HG03108 (cell line): ENCODE data around the gene MGLL.
A peak's percentile ranks its signal among the peaks of the same experiment; 100 is the strongest.

Experiments used
- ATAC-seq: cut with Tn5 transposase; IDR thresholded peaks from one replicate; pipeline ENCODE4 v1.9.1; 2021; ENCODE audit warnings: moderate library complexity; ENCODE audit not compliant: unreplicated experiment

MGLL gene

DNA sequence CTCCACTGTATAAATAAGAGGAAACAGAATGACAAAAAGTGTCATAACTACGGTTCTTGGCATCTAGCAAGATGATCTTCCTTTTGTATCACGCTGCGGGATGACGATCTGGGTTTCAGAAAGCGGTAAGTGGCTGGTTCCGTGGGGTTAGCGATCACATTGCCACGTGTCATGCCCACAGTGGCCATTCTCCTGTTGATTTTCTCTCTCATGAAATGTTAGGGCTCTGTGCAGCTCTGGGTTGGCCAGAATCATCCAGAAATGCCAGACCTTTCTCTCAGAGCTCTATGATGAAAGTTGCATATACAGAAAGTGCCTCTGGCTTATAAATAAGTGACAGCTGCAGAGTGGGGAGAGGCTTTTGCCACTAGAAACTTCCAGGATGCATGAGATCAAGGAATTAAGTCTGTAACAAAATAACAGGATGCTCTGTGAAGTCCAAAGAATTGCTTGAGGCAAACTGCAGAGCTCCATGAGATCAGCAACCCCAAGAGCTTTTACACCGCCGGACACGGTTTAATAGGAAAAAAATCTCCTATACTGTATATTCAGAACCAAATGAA lies 78.0 kb downstream of the MGLL start:
- no peak for ATAC-seq

DNA sequence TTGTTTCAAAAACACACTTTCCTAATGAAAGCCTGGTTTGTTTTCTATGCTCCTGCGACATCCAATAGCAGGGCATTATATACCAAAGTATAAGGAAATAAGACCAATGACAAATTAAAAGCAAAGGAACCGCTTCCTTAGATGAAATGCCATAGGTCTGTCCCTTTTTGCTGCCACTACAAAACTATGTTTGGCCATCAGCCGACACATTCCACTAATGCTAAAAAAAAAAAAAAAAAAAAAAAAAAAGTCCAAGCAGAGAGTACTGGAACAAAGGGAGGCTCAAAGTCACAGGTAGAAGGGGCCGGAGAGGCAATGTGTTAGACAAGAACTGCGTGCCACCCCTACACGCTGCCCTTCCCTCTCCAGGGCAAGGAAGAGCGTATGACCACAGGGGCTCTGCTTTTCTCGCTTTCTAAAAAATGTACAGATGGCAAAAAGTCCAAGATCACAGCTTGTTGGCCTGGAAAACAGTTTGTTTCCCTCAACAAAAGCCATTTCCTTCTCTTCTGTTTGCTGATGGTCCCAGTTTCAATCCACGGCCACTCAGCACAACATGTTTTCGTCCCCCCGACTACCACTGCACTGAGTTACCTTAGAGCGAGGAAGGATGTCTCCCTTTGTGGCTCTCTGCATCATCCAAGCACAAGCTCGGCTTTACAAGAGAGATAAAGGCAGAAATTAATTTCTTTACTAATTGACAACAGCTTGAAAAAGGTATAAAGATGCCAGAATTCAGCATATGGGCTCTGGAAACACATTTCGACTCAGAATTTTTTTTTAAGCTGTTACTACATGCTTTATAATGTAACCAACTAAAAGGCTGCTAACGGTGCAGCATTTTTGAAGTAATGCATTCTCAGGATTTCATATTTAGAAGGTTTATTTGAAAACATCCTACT lies 78.7 kb downstream of the MGLL start:
- ATAC-seq, result no peak

DNA sequence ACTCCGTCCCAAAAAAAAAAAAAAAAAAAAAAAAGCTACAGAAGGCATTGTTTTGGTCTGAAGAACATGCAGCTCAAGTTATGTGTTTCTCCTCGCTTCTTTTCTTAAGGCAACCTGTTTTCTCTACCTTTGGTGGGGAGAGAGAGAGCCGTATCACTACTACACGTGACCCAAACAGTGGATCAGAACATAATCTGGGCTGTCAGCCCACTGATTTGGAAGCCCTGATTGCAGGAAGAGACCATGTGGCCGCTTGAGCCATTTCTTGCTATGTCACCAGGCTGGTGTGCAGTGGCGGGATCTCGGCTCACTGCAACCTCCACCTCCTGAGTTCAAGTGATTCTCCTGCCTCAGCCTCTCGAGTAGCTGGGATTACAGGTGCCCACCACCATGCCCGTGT lies 79.7 kb downstream of the MGLL start:
- no peak for ATAC-seq

DNA sequence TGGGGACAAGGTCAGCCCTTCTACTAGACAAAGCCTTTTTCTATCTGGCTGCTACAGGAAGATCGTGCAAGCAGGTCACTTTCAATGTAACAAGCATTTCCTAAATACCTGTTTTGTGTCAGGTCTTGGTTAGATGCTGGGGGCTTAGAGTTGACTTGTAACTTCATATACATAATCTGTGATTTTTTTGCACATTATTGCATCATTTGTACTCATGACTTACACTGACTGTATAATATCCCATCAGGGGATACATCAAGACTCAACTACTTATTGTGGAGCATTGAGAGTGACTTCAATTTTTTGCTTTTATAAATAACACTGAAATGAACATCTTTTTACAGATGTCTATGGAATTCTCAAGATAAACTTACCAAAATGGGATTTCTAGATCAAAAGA lies 80.6 kb downstream of the MGLL start:
- ATAC-seq, result no peak

- no peak for ATAC-seq
These were observed 81.1 kb downstream of the MGLL start for GRCh38 chr3:127741246-127741645.

- ATAC-seq, result no peak
These were observed 82.0 kb downstream of the MGLL start for GRCh38 chr3:127740136-127740915.

GRCh38 chr3:127739347-127740135 lies 82.8 kb downstream of the MGLL start:
- ATAC-seq, result no peak

GRCh38 chr3:127738192-127738840 lies 84.0 kb downstream of the MGLL start:
- ATAC-seq, result no peak

GRCh38 chr3:127736801-127737539 lies 85.3 kb downstream of the MGLL start:
- no peak for ATAC-seq

GRCh38 chr3:127735767-127736693 lies 86.3 kb downstream of the MGLL start:
- ATAC-seq, result peak; percentile 63

- ATAC-seq, result no peak
These were observed 87.4 kb downstream of the MGLL start for GRCh38 chr3:127734754-127735473.

DNA sequence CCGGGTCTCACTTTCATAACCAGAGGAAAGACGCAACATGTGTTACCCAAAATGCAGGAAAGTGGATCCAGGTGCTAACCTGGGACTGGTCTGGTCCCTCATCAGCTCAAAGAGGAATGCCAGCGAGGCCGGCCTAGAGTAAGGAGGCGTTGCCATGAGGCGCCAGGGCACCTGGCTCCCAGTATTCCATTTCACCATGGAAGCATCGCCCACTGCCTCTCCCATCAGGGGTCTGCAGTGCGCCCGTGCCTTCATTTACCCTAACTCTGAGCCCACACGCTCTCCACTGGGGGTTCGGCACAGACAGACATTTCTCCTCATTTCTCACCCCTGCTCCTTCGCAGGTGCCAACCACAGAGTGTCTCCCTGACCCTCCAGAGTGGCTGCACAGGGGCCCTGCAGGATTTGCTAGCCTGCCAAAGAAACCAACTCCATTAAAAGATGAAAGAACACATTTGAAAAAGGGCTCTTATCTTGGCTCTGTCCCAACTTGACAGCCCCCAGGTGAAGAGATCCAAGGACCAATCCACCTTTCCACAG lies 88.1 kb downstream of the MGLL start:
- ATAC-seq, result no peak

DNA sequence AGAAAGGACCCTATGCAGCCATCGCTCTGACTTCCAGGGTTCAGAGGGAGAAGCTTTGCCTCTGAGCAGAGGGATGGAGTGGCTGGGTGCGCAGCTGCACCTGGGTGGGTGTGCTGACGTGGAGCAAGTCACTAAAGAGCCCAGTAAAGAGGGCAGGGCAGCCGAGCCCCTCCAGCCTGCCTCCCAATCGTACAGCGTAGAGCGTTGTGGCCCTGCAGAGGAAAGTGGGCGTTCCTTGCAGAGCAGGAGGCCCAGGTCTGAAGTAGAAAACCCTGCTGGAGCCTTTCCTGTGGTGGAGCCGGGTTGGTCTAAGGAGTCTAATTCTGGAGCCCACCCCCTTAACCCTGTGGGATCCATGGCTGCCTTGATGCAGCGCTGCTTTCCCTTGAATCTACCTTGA lies 88.5 kb downstream of the MGLL start:
- ATAC-seq, result no peak

DNA sequence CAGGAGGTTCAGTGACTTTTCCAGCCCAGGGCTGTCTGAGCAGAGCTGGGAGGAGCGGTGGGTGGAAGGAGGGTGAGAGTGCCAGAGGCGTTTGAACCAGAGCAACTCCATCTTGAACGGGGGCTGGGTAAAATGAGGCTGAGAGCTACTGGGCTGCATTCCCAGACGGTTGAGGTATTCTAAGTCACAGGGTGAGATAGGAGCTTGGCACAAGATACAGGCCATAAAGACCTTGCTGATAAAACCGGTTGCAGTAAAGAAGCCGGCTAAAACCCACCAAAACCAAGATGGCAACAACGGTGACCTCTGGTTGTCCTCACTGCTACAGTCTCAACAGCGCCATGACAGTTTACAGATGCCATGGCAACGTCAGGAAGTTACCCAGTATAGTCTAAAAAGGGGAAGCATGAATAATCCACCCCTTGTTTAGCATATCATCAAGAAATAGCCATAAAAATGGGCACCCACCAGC lies 89.4 kb downstream of the MGLL start:
- ATAC-seq, result no peak

DNA sequence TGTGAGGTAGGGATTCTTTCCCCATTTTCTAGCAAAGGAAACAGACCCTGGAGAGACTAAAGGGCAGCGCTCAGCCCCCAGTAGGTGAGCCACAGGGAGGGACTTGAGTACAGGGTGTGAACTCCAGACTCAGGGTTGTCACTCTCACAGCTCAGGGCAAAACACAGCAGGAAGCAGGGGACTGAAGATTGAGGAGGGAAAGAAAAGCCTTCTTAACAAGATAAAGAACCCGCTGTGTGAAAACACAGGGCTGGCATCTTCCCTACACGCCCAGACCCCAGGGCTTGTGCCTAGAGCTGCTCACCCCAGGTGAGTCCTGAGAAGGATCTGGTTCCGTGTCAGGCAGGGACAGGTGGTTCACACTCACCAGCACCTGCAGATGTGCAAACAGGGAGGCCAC lies 90.0 kb downstream of the MGLL start:
- ATAC-seq, result no peak

- ATAC-seq, result no peak
These were observed 90.6 kb downstream of the MGLL start for GRCh38 chr3:127731546-127732289.
